RWPE1 (cell line): ENCODE data around the gene GRAMD2B.

Source experiments
- CTCF ChIA-PET: fragments of 350-600 bp; sonication (Branson Sonifier 250); formaldehyde crosslinking; extraction: SDS; loops from one replicate; lab custom pipeline; 2021; lab: Yijun Ruan, JAX
- POLR2A ChIA-PET: fragments of 400-600 bp; formaldehyde crosslinking; extraction: SDS; loops from one replicate; lab custom pipeline; 2020; ENCODE audit warnings: antibody characterized with exemption; ENCODE audit not compliant: low non-redundant PET; lab: Yijun Ruan, JAX
- DNase-seq: peaks from one replicate; pipeline ENCODE4 v3.0.0; 2012; ENCODE audit warnings: low spot score
- H3K27ac ChIP-seq: fragments of 450-650 bp; 2 replicates; pipeline ENCODE4 v1.5.1; 2017
- CTCF ChIP-seq: fragments of 450-650 bp; conservative IDR thresholded peaks from 2 replicates; pipeline ENCODE4 v1.5.1; 2017; ENCODE audit warnings: low read depth, mild to moderate bottlenecking

GRAMD2B gene

GRCh38 chr5:126543660-126544059, 120.5 kb downstream of the GRAMD2B start:
- no peak overlapping the region for H3K27ac ChIP-seq
- CTCF ChIA-PET, result interaction anchor here (0.5 to 1.2 kb wide), 7 partner anchors 54 to 251 kb away, joined by 3 to 4 read pairs (median 3); no protein-coding TSS in a partner anchor
- no peak for DNase-seq
- POLR2A ChIA-PET, result no interaction called here
- no peak for TF ChIP-seq CTCF
